Right atrium auricular region (tissue), 2 donors: ENCODE measurements around the gene CREBRF. TPM values are rescaled to one million over a fixed set of nuclear protein-coding genes. Genes with fewer than 3 reads are reported as not detected.
"Not testable (repeated sequence)": the region's sequence is repeated elsewhere in the genome, so short reads cannot be mapped to it uniquely, and the experiment has no call there.

ENCODE experiments used
- DNase-seq: peaks from one replicate; pipeline ENCODE4 v3.0.0-alpha.2; 2019; ENCODE audit warnings: low spot score
- H3K27ac ChIP-seq, 2 donors: fragments of 200-600 bp; sonication (generic); 1 replicate in 1 of 2; 2 replicates in 1 of 2; pipeline ENCODE4 v1.5.1; 2016 to 2019
- H3K27me3 ChIP-seq, 2 donors: fragments of 200-600 bp; sonication (generic); one replicate each; pipeline versions ENCODE4 v1.5.1 to v1.6.0; 2017 to 2019
- H3K36me3 ChIP-seq: fragments of 200-600 bp; sonication (generic); one replicate; pipeline ENCODE4 v1.5.1; 2016
- H3K4me1 ChIP-seq, 2 donors: fragments of 200-600 bp; sonication (generic); one replicate each; pipeline versions ENCODE4 v1.5.1 to v1.6.0; 2017 to 2019
- H3K4me3 ChIP-seq, 2 donors: fragments of 200-600 bp; sonication (generic); 1 replicate in 1 of 2; 2 replicates in 1 of 2; pipeline ENCODE4 v1.5.1; 2017 to 2019; ENCODE audit warnings: mild to moderate bottlenecking in 1 of 2, moderate library complexity in 1 of 2
- H3K9me3 ChIP-seq, 2 donors: fragments of 200-600 bp; sonication (generic); one replicate each; pipeline ENCODE4 v1.5.1; 2019
- total RNA-seq, 2 donors: library from RNA; depleted of rRNA; stranded (reverse); fragments of >200 nt; gene quantifications; one replicate each; pipeline ENCODE4 v1.1.0, GENCODE V29; 2016
- TF ChIP-seq, protein P1 (sequence below), 2 donors: fragments of 200-600 bp; sonication (generic); IDR thresholded peaks; one replicate each; pipeline ENCODE4 v1.5.1; 2019; ENCODE audit warnings: antibody characterized with exemption in 2 of 2

The CREBRF gene
- total RNA-seq, 2 donors from 2014 or later = 20.9 to 22.5 TPM

DNA sequence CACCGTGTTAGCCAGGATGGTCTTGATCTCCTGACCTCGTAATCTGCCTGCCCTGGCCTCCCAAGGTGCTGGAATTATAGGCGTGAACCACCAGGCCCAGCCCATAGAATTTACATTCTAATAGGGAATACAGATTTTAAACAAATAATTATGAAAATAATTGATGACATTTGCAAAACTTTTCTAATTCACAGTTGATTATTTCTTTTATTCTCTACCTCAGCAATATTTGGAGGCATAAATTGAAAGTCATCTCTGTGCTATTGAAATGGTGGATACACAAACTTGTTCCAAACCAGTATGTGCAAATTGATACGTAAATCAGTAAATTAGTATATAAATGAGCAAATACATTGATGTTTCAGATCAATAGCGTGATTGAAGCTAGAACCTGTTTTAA, 96.4 kb downstream of the CREBRF start:
- no peak for DNase-seq
- no peaks in the 10 kb centered on the region for H3K9me3 ChIP-seq
- H3K36me3 ChIP-seq = peaks cover 45% of the 10 kb centered on the region
- H3K4me1 ChIP-seq = no peaks in the 10 kb centered on the region
- H3K27me3 ChIP-seq = no peaks in the 10 kb centered on the region
- H3K27ac ChIP-seq = no peak overlapping the region
- H3K4me3 ChIP-seq = no peak overlapping the region
- TF ChIP-seq, protein P1, sequence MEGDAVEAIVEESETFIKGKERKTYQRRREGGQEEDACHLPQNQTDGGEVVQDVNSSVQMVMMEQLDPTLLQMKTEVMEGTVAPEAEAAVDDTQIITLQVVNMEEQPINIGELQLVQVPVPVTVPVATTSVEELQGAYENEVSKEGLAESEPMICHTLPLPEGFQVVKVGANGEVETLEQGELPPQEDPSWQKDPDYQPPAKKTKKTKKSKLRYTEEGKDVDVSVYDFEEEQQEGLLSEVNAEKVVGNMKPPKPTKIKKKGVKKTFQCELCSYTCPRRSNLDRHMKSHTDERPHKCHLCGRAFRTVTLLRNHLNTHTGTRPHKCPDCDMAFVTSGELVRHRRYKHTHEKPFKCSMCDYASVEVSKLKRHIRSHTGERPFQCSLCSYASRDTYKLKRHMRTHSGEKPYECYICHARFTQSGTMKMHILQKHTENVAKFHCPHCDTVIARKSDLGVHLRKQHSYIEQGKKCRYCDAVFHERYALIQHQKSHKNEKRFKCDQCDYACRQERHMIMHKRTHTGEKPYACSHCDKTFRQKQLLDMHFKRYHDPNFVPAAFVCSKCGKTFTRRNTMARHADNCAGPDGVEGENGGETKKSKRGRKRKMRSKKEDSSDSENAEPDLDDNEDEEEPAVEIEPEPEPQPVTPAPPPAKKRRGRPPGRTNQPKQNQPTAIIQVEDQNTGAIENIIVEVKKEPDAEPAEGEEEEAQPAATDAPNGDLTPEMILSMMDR (IDR thresholded peaks at IDR 0.05) = no peak

DNA sequence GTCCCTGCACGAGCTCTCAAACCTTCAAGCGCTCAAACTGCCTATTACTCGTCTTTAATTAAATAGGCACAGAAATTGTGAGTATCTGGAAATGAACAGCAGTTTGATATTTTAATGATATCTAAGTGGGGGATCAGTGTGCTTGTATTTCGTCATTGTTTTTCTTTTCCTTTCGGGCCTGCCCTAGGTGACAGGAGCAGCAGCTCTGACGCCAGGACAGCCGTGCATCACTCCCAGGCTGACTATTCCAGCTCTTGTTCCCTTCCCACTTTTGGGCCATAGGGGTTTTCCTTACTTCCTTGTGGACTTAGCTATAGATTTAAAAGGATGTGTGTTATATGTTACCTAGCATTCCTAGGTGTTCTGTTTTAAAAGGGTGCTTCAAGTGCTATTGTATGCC, 97.7 kb downstream of the CREBRF start:
- Histone ChIP-seq H3K27me3 (no peaks in the 10 kb centered on the region), H3K4me3 (no peak overlapping the region), H3K36me3 (peaks cover 56% of the 10 kb centered on the region), H3K4me1 (no peaks in the 10 kb centered on the region), H3K9me3 (no peaks in the 10 kb centered on the region), H3K27ac (no peak overlapping the region)
- no peak for DNase-seq
- TF ChIP-seq, protein P1 (IDR thresholded peaks at IDR 0.05) = no peak

DNA sequence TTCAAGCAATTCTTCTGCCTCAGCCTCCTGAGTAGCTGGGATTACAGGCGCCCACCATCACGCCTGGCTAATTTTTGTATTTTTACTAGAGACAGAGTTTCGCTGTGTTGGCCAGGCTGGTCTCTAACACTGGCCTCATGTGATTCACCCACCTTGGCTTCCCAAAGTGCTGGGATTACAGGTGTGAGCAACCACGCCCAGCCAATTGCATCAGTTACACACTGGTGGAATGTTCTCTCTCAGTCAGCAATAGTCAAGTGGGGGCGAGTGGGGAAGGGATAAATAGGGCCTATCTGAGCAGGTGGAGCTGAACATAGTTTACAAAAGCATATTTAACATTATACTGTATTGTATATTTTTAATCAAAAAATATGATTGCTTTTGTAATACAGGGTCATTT, 98.5 kb downstream of the CREBRF start:
- H3K36me3 ChIP-seq = peaks cover 54% of the 10 kb centered on the region
- H3K27me3 ChIP-seq, DNase-seq, H3K27ac ChIP-seq, H3K4me1 ChIP-seq, H3K4me3 ChIP-seq, H3K9me3 ChIP-seq: not testable (repeated sequence)

DNA sequence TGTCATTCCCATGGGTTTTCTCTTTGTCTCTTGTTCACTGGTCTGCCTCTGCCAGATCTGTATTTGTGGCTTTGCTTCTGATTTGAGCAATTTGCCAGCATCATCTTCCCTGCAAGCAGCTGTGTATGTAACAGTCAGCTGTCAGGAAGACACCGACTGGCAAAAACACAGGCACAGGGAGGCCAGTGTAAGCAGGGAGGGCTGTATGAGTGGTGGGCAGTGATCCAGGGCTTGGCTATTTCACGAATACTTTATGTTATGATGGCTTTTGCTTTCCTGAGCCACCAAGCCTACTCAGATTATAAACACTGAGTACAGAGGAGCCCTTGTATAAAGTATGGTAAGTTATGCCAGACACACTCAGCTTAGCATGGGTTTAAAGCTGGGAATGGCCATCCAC, 99.8 kb downstream of the CREBRF start:
- no peak for DNase-seq
- Histone ChIP-seq H3K4me3 (no peak overlapping the region), H3K27me3 (no peaks in the 10 kb centered on the region), H3K9me3 (no peaks in the 10 kb centered on the region), H3K4me1 (no peaks in the 10 kb centered on the region), H3K27ac (no peak overlapping the region), H3K36me3 (peaks cover 62% of the 10 kb centered on the region)
- TF ChIP-seq, protein P1 (IDR thresholded peaks at IDR 0.05) = no peak

DNA sequence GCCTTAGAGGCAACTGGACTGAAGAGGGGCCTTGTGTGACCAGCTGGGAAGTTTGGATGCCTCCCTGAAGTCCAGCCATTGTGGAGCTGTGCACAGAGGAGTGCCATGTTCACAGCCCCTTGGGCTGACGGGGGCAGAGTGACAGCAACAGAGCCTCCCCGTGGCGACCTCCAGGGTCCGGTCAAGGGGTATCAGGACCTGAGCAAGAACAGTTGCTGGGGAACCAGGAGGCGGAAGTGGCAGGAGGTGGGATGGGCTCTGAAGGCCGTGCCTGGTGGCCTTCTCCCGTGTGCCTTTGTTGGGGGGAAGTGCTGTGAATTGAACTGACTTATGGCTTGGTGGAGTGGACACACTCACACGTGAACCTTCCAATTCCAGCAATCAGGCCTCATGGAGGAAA, 102.2 kb downstream of the CREBRF start:
- TF ChIP-seq, protein P1 (IDR thresholded peaks at IDR 0.05) = no peak
- H3K27me3 ChIP-seq = no peaks in the 10 kb centered on the region
- H3K4me1 ChIP-seq = peaks cover 0 to 7% of the 10 kb centered on the region in 2 donors
- no peak overlapping the region for H3K27ac ChIP-seq
- no peak for DNase-seq
- H3K4me3 ChIP-seq = no peak overlapping the region
- H3K36me3 ChIP-seq = peaks cover 78% of the 10 kb centered on the region
- H3K9me3 ChIP-seq = no peaks in the 10 kb centered on the region

DNA sequence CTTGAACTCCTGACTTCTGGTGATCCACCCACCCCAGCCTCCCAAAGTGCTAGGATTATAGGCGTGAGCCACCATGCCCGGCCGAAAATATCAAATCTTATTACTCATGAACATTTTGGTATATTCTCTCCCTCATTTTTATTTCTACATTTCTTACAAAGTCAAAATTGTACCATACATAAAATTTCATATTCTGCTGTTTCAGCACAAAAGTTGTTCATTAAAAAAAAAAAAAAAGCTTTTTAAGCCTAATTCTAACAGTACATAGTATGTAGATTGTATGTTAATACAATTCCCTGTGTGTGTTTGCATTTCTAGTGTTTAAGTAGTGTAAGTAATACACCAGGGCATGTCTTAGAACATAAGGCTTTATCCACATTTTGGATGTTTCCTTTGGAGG, 103.1 kb downstream of the CREBRF start:
- TF ChIP-seq, protein P1 (IDR thresholded peaks at IDR 0.05) = no peak
- Histone ChIP-seq H3K4me1 (peaks cover 0 to 15% of the 10 kb centered on the region in 2 donors), H3K4me3 (no peak overlapping the region), H3K27me3 (no peaks in the 10 kb centered on the region), H3K27ac (no peak overlapping the region), H3K9me3 (no peaks in the 10 kb centered on the region), H3K36me3 (peaks cover 73% of the 10 kb centered on the region)
- DNase-seq = no peak
